Osteoblast (primary cell): Measurements from ENCODE around the gene PPIL6. TPM values are rescaled to one million over a fixed set of nuclear protein-coding genes. Genes with fewer than 3 reads are reported as not detected.
A peak's percentile ranks its signal among the peaks of the same experiment; 100 is the strongest.

Source experiments
- DNase-seq: peaks from one replicate; pipeline ENCODE4 v3.0.0; 2011; ENCODE audit warnings: low spot score, mixed read lengths; ENCODE audit not compliant: insufficient read length; ENCODE audit errors: missing footprints
- H2AFZ ChIP-seq: 2 replicates; pipeline ENCODE4 v1.6.0; 2011; ENCODE audit warnings: mild to moderate bottlenecking, low read length
- H3K27ac ChIP-seq: 2 replicates; pipeline ENCODE4 v1.5.1; 2011; ENCODE audit warnings: mild to moderate bottlenecking, low read depth, low read length, moderate library complexity
- H3K27me3 ChIP-seq: 2 replicates; pipeline ENCODE4 v1.6.0; 2012; ENCODE audit warnings: mild to moderate bottlenecking, control low read depth, inconsistent platforms, low read length, moderate library complexity; ENCODE audit not compliant: insufficient read depth
- H3K36me3 ChIP-seq: 2 replicates; pipeline ENCODE4 v1.5.1; 2011; ENCODE audit warnings: mild to moderate bottlenecking, low read length, control low read depth, moderate library complexity; ENCODE audit not compliant: insufficient read depth
- H3K4me1 ChIP-seq: 2 replicates; pipeline ENCODE4 v1.5.1; 2011; ENCODE audit warnings: mild to moderate bottlenecking, low read length, control low read depth, moderate library complexity; ENCODE audit not compliant: insufficient read depth
- H3K4me2 ChIP-seq: 2 replicates; pipeline ENCODE4 v1.6.0; 2011; ENCODE audit warnings: mild to moderate bottlenecking, low read length; ENCODE audit not compliant: insufficient read depth
- H3K4me3 ChIP-seq: fragments of 200-600 bp; sonication (generic); 3 replicates; pipeline ENCODE4 v1.5.1; 2012; ENCODE audit warnings: mild to moderate bottlenecking, low read length, inconsistent platforms; ENCODE audit not compliant: insufficient read depth
- H3K79me2 ChIP-seq: 2 replicates; pipeline ENCODE4 v1.6.0; 2012; ENCODE audit warnings: mild to moderate bottlenecking, low read length, control low read depth, inconsistent platforms; ENCODE audit not compliant: insufficient read depth
- H3K9me3 ChIP-seq: 2 replicates; pipeline ENCODE4 v1.5.1; 2011; ENCODE audit warnings: low read depth, low read length, control low read depth
- H4K20me1 ChIP-seq: 2 replicates; pipeline ENCODE4 v1.6.0; 2012; ENCODE audit warnings: mild to moderate bottlenecking, low read length, control low read depth; ENCODE audit not compliant: insufficient read depth
- CTCF ChIP-seq: IDR thresholded peaks from 2 replicates; pipeline ENCODE4 v1.5.1; 2011; ENCODE audit warnings: mild to moderate bottlenecking, low read depth, low read length, moderate library complexity; ENCODE audit errors: extremely low read depth
- total RNA-seq: library from RNA; depleted of rRNA; stranded (reverse); fragments of >200 nt; gene quantifications from 2 replicates; pipeline ENCODE4 v1.2.3, GENCODE V29; 2012

The PPIL6 gene
- total RNA-seq, 1 donor = 5.8 TPM

- TF ChIP-seq CTCF = peak; percentile 13
- DNase-seq = peak; percentile 17
Measured at GRCh38 chr6:109445382-109445781, 5.0 kb upstream of the PPIL6 start.

GRCh38 chr6:109443425-109443950 is 3.1 kb upstream of the PPIL6 start:
- TF ChIP-seq CTCF = no peak
- H3K36me3 ChIP-seq = peaks cover 9% of the 10 kb centered on the region
- peak; percentile 81 for DNase-seq
- H4K20me1 ChIP-seq = peaks cover 5% of the 10 kb centered on the region
- no peak overlapping the region for H3K4me2 ChIP-seq
- no peaks in the 10 kb centered on the region for H3K79me2 ChIP-seq
- no peaks in the 10 kb centered on the region for H3K9me3 ChIP-seq
- H3K4me1 ChIP-seq = peaks cover 8% of the 10 kb centered on the region
- H3K4me3 ChIP-seq = no peak overlapping the region
- no peak overlapping the region for H3K27ac ChIP-seq
- H2AFZ ChIP-seq = no peak overlapping the region
- H3K27me3 ChIP-seq = no peaks in the 10 kb centered on the region

More at GRCh38 chr6:109445382-109445781, 5.0 kb upstream of the PPIL6 start:
- Histone ChIP-seq H3K27ac (no peak overlapping the region), H3K79me2 (no peaks in the 10 kb centered on the region), H3K4me1 (peaks cover 8% of the 10 kb centered on the region), H3K9me3 (no peaks in the 10 kb centered on the region), H4K20me1 (peaks cover 5% of the 10 kb centered on the region), H3K4me3 (no peak overlapping the region), H2AFZ (no peak overlapping the region), H3K27me3 (no peaks in the 10 kb centered on the region), H3K4me2 (no peak overlapping the region), H3K36me3 (peaks cover 9% of the 10 kb centered on the region)

GRCh38 chr6:109442393-109442924 is 2.0 kb upstream of the PPIL6 start:
- H3K4me1 ChIP-seq = peaks cover 8% of the 10 kb centered on the region
- DNase-seq = peak; percentile 23
- no peak overlapping the region for H3K4me3 ChIP-seq
- H3K9me3 ChIP-seq = no peaks in the 10 kb centered on the region
- peaks cover 9% of the 10 kb centered on the region for H3K36me3 ChIP-seq
- no peaks in the 10 kb centered on the region for H3K27me3 ChIP-seq
- H2AFZ ChIP-seq = no peak overlapping the region
- TF ChIP-seq CTCF = no peak
- H3K4me2 ChIP-seq = no peak overlapping the region
- H3K27ac ChIP-seq = no peak overlapping the region
- no peaks in the 10 kb centered on the region for H3K79me2 ChIP-seq
- peaks cover 5% of the 10 kb centered on the region for H4K20me1 ChIP-seq

- Histone ChIP-seq H3K79me2 (no peaks in the 10 kb centered on the region), H2AFZ (peak overlapping the region; percentile 97), H3K4me1 (peaks cover 8% of the 10 kb centered on the region), H3K36me3 (peaks cover 9% of the 10 kb centered on the region), H3K27me3 (no peaks in the 10 kb centered on the region), H3K27ac (peak overlapping the region; percentile 83), H4K20me1 (peaks cover 5% of the 10 kb centered on the region), H3K9me3 (no peaks in the 10 kb centered on the region), H3K4me2 (peak overlapping the region; percentile 97), H3K4me3 (peak overlapping the region; percentile 91)
- DNase-seq = peak; percentile 94
- TF ChIP-seq CTCF = peak; percentile 22
Measured at GRCh38 chr6:109441069-109441816, 815 bp upstream of the PPIL6 start.
